CD1c-positive myeloid dendritic cell (primary cell): ENCODE measurements around the gene NPM1.
"Not testable (repeated sequence)": the region's sequence is repeated elsewhere in the genome, so short reads cannot be mapped to it uniquely, and the experiment has no call there.

ENCODE experiments used
- DNase-seq: peaks from one replicate; pipeline ENCODE4 v3.0.0-alpha.2; 2016; ENCODE audit errors: extremely low spot score

The NPM1 gene

DNA sequence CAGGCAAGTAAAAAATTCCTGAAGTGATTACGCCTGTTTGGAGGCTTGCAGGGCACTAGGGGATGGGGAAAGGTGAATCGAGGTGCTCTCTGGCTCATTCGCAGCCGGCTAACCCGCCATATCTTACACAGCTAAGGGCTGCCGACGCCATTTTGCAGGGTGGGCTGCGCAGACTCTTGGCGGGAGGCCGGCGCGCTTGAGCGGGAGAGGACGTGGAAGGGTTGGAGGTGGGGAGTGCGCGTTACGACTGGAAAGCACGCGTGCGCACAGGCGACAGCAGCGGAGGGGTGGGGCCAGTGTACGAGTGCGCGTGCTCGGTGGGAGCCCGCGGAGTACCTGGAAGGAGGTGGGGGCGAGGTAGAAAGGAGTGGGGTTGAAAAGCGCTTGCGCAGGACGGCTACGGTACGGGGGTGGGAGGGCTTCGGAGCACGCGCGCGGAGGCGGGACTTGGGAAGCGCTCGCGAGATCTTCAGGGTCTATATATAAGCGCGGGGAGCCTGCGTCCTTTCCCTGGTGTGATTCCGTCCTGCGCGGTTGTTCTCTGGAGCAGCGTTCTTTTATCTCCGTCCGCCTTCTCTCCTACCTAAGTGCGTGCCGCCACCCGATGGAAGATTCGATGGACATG lies at the start of gene NPM1:
Gene NPM1, plus strand, starts transcription at position 505 of the 625 bp plus-strand sequence. Its CDS starts 100 bp downstream, at position 605.
- DNase-seq = peak; percentile 99

GRCh38 chr5:171340042-171340441 lies 47.6 kb upstream of the NPM1 start:
- DNase-seq = no peak

- DNase-seq = no peak
Observed at GRCh38 chr5:171340491-171340890, 47.2 kb upstream of the NPM1 start.

- peak; percentile 66 for DNase-seq
Observed at GRCh38 chr5:171342362-171343111, 45.1 kb upstream of the NPM1 start.

GRCh38 chr5:171344936-171345608 lies 42.6 kb upstream of the NPM1 start:
- DNase-seq = no peak

GRCh38 chr5:171351536-171352073 lies 36.0 kb upstream of the NPM1 start:
- no peak for DNase-seq

- DNase-seq = no peak
Observed at GRCh38 chr5:171355302-171355724, 32.3 kb upstream of the NPM1 start.

GRCh38 chr5:171357843-171358242 lies 29.8 kb upstream of the NPM1 start:
- DNase-seq = no peak

- not testable (repeated sequence) for DNase-seq
Observed at GRCh38 chr5:171361151-171361550, 26.5 kb upstream of the NPM1 start.

DNA sequence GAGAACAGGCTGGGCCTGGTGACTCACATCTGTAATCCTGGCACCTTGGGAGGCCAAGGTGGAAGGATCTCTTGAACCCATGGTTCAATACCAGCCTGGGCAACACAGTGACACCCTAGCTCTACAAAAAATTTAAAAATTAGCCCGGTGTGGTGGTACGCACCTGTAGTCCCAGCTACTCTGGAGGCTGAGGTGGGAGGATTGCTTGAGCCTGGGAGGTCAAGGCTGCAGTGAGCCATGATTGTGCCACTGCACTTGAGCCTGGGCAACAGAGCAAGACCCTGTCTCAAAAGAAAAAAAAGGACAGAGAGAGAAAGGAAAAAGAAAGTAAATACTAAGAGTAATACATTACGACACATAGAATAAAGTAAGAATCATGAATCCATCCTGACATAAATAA lies 24.4 kb upstream of the NPM1 start:
- DNase-seq = not testable (repeated sequence)

DNA sequence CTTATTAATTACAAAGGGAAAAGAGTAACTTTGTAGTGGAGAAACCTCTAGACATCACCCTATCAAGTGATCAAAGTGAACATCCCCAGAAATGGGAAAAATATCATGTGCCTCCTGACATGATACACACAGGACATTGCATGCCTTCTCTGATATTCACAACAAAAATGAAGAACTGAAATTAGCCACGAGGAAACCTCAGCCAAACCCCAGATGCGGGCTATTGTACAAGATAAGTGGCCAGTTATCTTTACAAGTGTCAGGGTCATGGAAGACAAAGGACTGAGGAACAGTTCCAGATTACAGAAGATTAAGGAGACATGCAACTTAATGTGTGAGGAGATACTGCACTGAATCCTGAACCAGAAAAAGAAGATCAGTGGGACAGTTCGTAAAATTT lies 23.8 kb upstream of the NPM1 start:
- DNase-seq = peak; percentile 55

DNA sequence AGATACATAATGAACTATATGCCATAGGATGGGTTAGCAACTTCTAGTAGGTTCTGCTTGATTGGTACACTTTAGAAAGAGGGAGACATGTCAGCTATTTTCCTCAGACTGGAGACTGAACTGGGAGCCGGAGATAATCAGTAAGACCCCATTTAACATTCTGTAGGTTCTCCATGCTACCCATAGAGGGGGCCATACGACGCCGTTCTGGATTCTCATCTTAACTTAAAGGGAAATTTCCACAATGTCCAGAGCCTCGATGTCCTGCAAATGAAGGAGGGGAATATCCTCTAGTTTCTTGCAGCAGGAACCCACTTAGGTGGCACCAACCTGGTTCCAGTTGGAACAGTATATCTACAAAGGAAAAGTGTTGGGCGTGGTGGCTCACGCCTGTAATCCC lies 22.3 kb upstream of the NPM1 start:
- no peak for DNase-seq

GRCh38 chr5:171366645-171367044 lies 21.0 kb upstream of the NPM1 start:
- no peak for DNase-seq

- DNase-seq = no peak
Observed at GRCh38 chr5:171367424-171368370, 20.0 kb upstream of the NPM1 start.

DNA sequence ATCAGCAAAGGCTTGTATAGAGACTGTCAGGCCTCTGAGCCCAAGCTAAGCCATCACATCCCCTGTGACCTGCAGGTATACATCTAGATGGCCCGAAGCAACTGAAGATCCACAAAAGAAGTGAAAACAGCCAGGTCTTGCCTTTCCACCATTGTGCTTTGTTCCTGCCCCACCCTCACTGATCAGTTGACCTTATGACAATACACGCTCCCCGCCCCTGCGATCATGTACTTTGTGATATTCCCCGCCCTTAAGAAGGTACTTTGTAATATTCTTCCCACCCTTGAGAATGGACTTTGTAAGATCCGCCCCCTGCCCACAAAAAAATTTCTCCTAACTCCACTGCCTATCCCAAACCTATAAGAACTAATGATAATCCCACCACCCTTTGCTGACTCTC lies 18.6 kb upstream of the NPM1 start:
- DNase-seq = no peak

DNA sequence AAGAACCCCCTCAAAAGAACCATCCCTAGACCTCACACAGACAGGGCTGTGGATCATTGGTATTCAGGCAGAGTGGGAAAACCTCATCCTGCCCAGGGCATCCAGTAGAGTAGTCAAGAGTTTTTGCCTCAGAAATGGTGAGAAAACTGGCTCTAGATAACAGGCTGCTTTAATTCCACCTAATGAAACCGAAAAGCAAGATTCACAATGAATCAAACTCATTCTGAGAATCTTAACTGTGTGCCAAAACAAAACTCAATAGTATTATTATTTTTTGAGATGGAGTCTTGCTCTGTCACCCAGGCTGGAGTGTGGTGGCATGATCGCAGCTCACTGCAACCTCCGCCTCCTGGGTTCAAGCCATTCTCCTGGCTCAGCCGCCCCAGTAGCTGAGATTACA lies 17.8 kb upstream of the NPM1 start:
- DNase-seq = no peak

GRCh38 chr5:171370881-171371280 lies 16.8 kb upstream of the NPM1 start:
- not testable (repeated sequence) for DNase-seq

DNA sequence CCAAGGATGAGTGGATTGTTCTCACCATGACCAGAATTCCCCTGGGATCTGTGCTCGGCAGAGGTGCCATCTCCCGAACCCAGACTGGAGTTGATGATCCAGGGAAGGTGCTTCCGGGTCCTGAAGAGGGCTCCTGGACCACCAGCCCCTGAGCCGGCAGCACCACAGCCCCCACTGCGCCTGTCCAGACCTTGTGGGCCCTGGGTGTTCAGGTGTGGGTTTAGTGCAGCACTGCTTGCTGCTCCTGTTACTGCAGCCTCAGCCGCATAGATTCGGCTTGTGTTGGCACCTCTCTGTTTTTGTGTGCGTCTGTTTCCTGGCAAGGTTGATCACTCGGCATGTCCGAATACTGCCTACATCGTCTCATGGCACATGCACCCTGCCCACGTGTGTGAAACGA lies 16.3 kb upstream of the NPM1 start:
- DNase-seq = no peak

DNA sequence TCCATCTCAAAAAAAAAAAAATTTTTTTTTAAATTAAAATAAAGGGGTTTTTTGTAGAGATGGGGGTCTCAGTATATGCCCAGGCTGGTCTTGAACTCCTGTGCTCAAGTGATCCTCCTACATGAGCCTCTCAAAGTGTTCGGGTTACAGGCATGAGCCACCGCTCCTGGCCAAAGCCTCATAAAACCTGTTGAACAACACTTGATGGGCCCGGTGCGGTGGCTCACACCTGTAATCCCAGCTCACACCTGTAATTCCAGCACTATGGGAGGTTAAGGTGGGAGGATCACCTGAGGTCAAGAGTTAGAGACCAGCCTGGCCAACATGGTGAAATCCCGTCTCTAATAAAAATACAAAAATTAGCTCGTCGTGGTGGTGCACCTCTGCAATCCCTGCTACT lies 7.7 kb upstream of the NPM1 start:
- DNase-seq = no peak

GRCh38 chr5:171384416-171384815 lies 3.2 kb upstream of the NPM1 start:
- DNase-seq = not testable (repeated sequence)

GRCh38 chr5:171384999-171385398 lies 2.6 kb upstream of the NPM1 start:
- DNase-seq = not testable (repeated sequence)
